Upper lobe of right lung (tissue), 1 donor: ENCODE measurements around the gene PLXNB2. TPM values are rescaled to one million over a fixed set of nuclear protein-coding genes. Genes with fewer than 3 reads are reported as not detected.
"Not testable (repeated sequence)": the region's sequence is repeated elsewhere in the genome, so short reads cannot be mapped to it uniquely, and the experiment has no call there.

Source experiments
- ATAC-seq: fragments of 200-7000 bp; cut with Tn5 transposase; one replicate; pipeline ENCODE4 v1.9.1; 2020; ENCODE audit warnings: mild to moderate bottlenecking, moderate library complexity
- DNase-seq: peaks from one replicate; pipeline ENCODE4 v3.0.0-alpha.2; 2020
- H3K27ac ChIP-seq: fragments of 200-600 bp; one replicate; pipeline ENCODE4 v1.8.0; 2022
- H3K27me3 ChIP-seq: fragments of 200-600 bp; one replicate; pipeline ENCODE4 v1.8.0; 2022; ENCODE audit warnings: mild to moderate bottlenecking
- H3K36me3 ChIP-seq: fragments of 200-600 bp; one replicate; pipeline ENCODE4 v1.8.0; 2022
- H3K4me1 ChIP-seq: fragments of 200-600 bp; one replicate; pipeline ENCODE4 v1.8.0; 2022
- H3K4me3 ChIP-seq: fragments of 200-600 bp; one replicate; pipeline ENCODE4 v1.8.0; 2022; ENCODE audit warnings: mild to moderate bottlenecking
- H3K9me3 ChIP-seq: fragments of 200-600 bp; one replicate; pipeline ENCODE4 v1.8.0; 2022
- intact Hi-C: fragments of 100-400 bp; cut with DNase I; formaldehyde crosslinking; loops from one replicate; pipeline ENCODE4 v1.11.0; 2022
- total RNA-seq: library from RNA; stranded (reverse); fragmentation: NEBNext Ultra II Directional; extraction: Animal tissue kit (Norgen Biotek cat#: 25700); gene quantifications from one replicate; pipeline ENCODE4 v1.2.1, GENCODE V29; 2021
- TF ChIP-seq, protein P1 (sequence below): fragments of 200-600 bp; IDR thresholded peaks from one replicate; pipeline ENCODE4 v1.8.0; 2022; ENCODE audit warnings: antibody characterized with exemption
- donor health status: DM: no; HTN: yes; CAD: no; lungs with severe emphysema.

PLXNB2 gene
- total RNA-seq, 1 donor from 2014 or later = 308 TPM

DNA sequence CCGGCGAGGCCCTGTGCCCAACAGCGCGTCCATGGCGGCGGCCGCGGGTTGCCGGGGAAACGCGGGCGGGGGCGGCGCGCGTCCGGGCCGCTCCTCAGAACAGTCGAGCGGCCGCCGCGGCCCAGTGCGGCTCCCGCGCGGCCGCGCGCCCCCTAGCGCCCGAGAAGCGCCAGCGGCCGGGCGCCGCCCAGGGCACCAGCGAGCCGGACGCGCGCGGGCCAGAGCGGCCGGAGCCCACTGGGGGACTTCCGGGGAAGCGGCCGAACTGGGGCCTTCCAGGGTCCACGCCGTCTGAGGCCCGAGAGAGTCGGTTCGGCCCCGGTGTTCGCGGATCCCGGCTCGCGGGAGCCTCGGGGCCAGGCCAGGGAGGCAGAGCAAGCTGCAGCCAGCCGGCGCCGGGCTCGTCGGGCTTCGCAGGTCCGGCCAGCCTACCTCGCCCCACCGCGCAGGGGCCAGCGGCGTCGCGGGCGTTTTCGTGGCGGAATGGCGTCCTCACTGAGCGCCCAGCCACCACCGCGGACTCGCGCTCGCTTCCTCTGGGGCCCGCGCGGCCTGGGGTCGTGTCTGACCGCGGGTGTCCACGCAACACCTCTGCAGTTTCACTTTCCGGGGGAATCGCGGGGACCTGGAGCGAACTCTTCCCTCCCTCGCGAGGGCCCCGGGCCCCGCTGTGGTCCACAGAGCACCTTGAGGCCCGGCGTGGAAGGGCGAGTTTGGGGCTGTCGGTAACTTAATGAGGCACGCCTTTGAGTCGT lies 19.7 kb upstream of the PLXNB2 start, which contains the start of gene DENND6B:
Gene DENND6B (minus strand): TSS at position 57 of the 755 bp plus-strand sequence. CDS start 24 bp downstream, at position 33.
- Histone ChIP-seq H3K4me1 (peaks cover 10% of the 10 kb centered on the region), H3K27me3 (no peaks in the 10 kb centered on the region), H3K9me3 (no peaks in the 10 kb centered on the region), H3K27ac (peak within 1 kb of the TSS; percentile 98), H3K4me3 (peak within 1 kb of the TSS; percentile 78), H3K36me3 (no peaks in the 10 kb centered on the region)
- ATAC-seq = peak; percentile 97
- DNase-seq = peak; percentile 92
- TF ChIP-seq, protein P1, sequence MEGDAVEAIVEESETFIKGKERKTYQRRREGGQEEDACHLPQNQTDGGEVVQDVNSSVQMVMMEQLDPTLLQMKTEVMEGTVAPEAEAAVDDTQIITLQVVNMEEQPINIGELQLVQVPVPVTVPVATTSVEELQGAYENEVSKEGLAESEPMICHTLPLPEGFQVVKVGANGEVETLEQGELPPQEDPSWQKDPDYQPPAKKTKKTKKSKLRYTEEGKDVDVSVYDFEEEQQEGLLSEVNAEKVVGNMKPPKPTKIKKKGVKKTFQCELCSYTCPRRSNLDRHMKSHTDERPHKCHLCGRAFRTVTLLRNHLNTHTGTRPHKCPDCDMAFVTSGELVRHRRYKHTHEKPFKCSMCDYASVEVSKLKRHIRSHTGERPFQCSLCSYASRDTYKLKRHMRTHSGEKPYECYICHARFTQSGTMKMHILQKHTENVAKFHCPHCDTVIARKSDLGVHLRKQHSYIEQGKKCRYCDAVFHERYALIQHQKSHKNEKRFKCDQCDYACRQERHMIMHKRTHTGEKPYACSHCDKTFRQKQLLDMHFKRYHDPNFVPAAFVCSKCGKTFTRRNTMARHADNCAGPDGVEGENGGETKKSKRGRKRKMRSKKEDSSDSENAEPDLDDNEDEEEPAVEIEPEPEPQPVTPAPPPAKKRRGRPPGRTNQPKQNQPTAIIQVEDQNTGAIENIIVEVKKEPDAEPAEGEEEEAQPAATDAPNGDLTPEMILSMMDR = peak; percentile 46
- intact Hi-C loops = loop anchor here (10.0 kb wide), 1 partner anchor 52 kb away; the partner anchor contains the start of gene MAPK11

DNA sequence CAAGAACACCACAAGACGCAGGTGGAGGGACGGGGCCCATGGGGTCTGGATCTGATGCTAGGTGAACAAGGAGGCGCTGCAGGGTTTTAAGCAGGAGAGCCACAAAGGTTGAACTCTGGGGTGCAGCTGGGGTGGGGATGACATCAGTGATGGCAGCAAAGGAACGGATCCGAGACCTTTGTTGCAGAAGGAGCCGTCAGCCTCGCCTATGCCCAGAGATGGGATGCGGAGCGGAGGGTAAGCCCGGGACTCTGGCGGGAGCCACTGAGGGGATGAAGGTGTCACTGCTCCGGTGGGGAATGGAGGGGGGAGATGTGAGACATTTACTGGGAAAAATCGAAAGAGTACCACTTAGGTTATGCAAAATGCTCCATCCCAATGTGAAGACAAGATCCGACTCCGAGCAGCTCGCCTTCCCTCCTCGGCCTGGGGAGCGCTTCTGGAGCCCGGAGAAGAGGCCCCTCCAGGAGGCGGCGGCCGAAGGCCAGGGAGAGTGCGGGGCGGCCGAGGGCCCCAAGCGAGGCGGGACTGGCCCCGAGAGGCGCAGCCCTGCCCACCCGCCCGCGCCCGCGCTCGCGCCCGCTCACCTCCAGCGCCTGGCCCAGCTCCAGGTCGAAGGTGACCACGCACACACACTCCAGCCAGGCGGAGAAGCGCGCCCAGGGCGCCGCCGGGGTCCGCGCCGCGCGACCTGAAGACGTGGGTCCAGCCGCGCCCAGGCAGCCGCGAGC lies 18.9 kb upstream of the PLXNB2 start:
- intact Hi-C loops = loop anchor here (10.0 kb wide), 1 partner anchor 52 kb away; the partner anchor contains the start of gene MAPK11
- TF ChIP-seq, protein P1 = no peak
- peak overlapping the region; percentile 58 for H3K27ac ChIP-seq
- peak overlapping the region; percentile 66 for H3K4me3 ChIP-seq
- no peaks in the 10 kb centered on the region for H3K27me3 ChIP-seq
- H3K4me1 ChIP-seq = peaks cover 10% of the 10 kb centered on the region
- H3K9me3 ChIP-seq = no peaks in the 10 kb centered on the region
- H3K36me3 ChIP-seq = no peaks in the 10 kb centered on the region
- DNase-seq (no peak), ATAC-seq (peak; percentile 34)

DNA sequence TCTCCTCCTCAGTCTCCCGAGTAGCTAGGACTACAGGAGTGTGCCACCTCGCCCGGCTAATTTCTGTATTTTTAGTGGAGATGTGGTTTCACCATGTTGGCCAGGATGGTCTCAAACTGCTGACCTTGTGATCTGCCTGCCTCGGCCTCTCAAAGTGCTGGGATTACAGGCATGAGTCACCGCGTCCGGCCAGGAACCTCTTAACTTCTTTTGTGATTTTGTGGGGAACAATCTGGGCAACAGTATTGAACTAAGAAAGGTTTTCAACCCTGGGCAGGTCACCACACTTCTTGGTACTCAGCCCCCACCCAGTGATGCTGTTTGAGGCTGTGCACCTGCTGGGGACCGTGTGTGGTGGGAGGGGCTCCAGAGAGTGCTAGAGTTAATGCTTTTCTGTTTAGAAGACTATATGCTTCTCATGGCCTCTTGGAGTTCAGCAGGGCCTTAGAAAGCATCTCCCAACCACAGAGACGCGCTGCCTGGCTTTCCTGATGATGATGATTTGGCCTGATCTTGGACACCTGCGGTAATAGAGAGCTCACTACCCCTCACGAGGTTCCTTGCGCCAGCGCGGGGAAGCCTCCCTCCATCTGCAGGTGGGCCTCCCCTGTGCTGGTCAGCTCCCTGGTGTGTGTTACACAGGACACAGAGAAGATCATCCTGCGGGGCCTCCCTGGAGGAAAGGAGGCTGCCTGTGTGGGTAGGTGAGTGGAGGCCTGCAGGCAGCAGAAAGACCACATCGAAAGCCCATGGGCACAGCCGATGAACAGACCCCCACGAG lies 18.2 kb upstream of the PLXNB2 start:
- H3K27me3 ChIP-seq = no peaks in the 10 kb centered on the region
- no peaks in the 10 kb centered on the region for H3K9me3 ChIP-seq
- DNase-seq = no peak
- H3K27ac ChIP-seq = no peak overlapping the region
- ATAC-seq = no peak
- no peaks in the 10 kb centered on the region for H3K36me3 ChIP-seq
- intact Hi-C loops = loop anchor here (10.0 kb wide), 1 partner anchor 51 kb away; the partner anchor contains the start of gene MAPK11
- TF ChIP-seq, protein P1 = no peak
- peak overlapping the region; percentile 66 for H3K4me3 ChIP-seq
- H3K4me1 ChIP-seq = peaks cover 10% of the 10 kb centered on the region

DNA sequence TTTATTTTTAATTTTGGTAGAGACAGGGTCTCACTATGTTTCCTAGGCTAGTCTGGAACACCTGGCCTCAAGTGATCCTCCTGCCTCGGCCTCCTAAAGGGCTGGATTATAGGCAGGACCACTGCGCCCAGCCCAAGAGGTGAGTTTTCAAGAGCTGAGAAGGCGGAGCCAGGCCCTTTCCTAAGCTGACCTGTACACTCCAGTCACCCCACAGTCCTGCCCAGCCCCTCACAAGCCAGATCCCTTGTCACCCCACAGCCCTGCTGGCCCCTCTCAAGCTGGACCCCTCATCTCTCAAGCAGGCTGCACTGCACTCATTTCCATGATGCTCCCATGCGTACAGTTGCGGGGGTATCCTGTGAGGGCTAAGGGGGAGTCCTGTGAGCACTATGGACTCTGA lies 16.5 kb upstream of the PLXNB2 start:
- TF ChIP-seq, protein P1 = no peak
- intact Hi-C loops = loop anchor here (10.0 kb wide), 1 partner anchor 49 kb away; the partner anchor contains the start of gene MAPK11
- H3K9me3 ChIP-seq = no peaks in the 10 kb centered on the region
- H3K4me1 ChIP-seq = peaks cover 10% of the 10 kb centered on the region
- ATAC-seq = no peak
- H3K36me3 ChIP-seq = no peaks in the 10 kb centered on the region
- DNase-seq = no peak
- no peak overlapping the region for H3K27ac ChIP-seq
- H3K4me3 ChIP-seq = no peak overlapping the region
- H3K27me3 ChIP-seq = no peaks in the 10 kb centered on the region

DNA sequence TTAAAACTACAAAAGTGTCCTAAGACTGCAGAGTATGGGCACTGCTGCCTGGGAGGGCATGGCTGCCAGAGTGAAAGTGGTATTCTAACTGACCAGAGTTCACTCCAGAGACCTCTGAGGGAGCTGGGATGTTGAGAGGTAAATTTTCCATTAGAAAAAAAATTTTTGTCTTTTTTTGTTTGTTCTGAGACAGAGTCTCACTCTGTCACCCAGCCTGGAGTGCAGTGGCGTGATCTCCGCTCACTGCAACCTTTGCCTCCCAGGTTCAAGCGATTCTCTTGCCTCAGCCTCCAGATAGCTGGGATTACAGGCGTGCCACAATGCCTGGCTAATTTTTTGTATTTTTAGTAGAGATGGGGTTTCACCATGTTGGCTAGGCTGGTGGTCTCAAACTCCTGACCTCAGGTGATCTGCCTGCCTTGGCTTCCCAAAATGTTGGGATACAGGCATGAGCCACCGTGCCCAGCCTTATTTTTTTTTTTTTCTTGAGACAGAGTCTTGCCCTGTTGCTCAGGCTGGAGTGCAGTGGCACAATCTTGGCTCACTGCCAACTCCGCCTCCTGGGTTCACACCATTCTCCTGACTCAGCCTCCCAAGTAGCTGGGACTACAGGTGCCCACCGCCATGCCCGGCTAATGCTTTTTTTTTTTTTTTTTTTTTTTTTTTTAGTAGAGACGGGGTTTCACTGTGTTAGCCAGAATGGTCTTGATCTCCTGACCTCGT lies 15.1 kb upstream of the PLXNB2 start:
- not testable (repeated sequence) for H3K27me3 ChIP-seq, H3K27ac ChIP-seq, DNase-seq, H3K9me3 ChIP-seq, ATAC-seq, H3K36me3 ChIP-seq, H3K4me3 ChIP-seq, H3K4me1 ChIP-seq
- intact Hi-C loops = loop anchor here (10.0 kb wide), 1 partner anchor 48 kb away; the partner anchor contains the start of gene MAPK11
